ENCODE results near the gene SPRR2D.
"Not testable (repeated sequence)": the region's sequence is repeated elsewhere in the genome, so short reads cannot be mapped to it uniquely, and the experiment has no call there.

DNA sequence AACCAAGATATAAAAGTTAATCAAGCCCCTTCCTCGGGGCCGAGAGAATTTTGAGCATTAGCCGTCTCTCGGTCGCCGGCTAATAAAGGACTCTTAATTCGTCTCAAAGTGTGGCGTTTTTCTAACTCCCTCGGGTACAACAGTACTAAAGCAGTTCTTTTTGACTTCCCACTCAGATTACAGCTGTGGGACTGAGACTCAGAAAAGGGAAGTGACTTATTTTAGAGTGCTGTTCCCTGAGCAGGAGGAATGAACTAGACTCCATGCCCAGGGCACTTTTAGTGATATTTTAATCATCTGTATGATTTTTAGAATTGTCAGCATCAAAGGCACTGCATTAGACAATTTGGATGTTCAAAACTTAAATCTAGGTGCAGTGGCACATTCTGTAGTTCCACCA is 18.6 kb downstream of the SPRR2D start:
- TF ChIP-seq, protein P1, sequence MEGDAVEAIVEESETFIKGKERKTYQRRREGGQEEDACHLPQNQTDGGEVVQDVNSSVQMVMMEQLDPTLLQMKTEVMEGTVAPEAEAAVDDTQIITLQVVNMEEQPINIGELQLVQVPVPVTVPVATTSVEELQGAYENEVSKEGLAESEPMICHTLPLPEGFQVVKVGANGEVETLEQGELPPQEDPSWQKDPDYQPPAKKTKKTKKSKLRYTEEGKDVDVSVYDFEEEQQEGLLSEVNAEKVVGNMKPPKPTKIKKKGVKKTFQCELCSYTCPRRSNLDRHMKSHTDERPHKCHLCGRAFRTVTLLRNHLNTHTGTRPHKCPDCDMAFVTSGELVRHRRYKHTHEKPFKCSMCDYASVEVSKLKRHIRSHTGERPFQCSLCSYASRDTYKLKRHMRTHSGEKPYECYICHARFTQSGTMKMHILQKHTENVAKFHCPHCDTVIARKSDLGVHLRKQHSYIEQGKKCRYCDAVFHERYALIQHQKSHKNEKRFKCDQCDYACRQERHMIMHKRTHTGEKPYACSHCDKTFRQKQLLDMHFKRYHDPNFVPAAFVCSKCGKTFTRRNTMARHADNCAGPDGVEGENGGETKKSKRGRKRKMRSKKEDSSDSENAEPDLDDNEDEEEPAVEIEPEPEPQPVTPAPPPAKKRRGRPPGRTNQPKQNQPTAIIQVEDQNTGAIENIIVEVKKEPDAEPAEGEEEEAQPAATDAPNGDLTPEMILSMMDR (IDR thresholded peaks at IDR 0.05; ENCODE audit: low read length), result not testable (repeated sequence)
- TF ChIP-seq EZH2 (optimal IDR thresholded peaks at IDR 0.05; ENCODE audit: low read depth, low read length), result not testable (repeated sequence)

Data from MM.1S (cell line).